Brain microvascular endothelial cell (primary cell): ENCODE data around the gene BAZ2A.

ENCODE experiments used
- DNase-seq: peaks from one replicate; pipeline ENCODE4 v3.0.0-alpha.2; 2020
- H3K27ac ChIP-seq: fragments of 250-450 bp; sonication (Bioruptor Pico); 2 replicates; pipeline ENCODE4 v1.5.1; 2020; ENCODE audit warnings: mild to moderate bottlenecking, moderate library complexity
- H3K27me3 ChIP-seq: fragments of 250-450 bp; sonication (Bioruptor Pico); replicated peaks from 2 replicates; pipeline ENCODE4 v1.5.1; 2020; ENCODE audit warnings: mild to moderate bottlenecking
- H3K36me3 ChIP-seq: fragments of 250-450 bp; sonication (Bioruptor Pico); replicated peaks from 2 replicates; pipeline ENCODE4 v1.5.1; 2020; ENCODE audit warnings: mild to moderate bottlenecking
- H3K4me3 ChIP-seq: 2 replicates; pipeline ENCODE4 v1.5.1; 2011; ENCODE audit warnings: low read depth, mild to moderate bottlenecking, control low read depth, low read length, moderate library complexity
- CTCF ChIP-seq: IDR thresholded peaks from 2 replicates; pipeline ENCODE4 v1.5.1; 2011; ENCODE audit warnings: low read depth, mild to moderate bottlenecking, moderate library complexity, low read length, control low read depth, inconsistent platforms; ENCODE audit errors: missing control alignments
- in situ Hi-C: cut with HindIII; loops from 2 replicates; pipeline ENCODE4 v1.10.0; 2017; ENCODE audit warnings: low sequenced_read_pairs, low pct_ligation_motif_present

BAZ2A gene

DNA sequence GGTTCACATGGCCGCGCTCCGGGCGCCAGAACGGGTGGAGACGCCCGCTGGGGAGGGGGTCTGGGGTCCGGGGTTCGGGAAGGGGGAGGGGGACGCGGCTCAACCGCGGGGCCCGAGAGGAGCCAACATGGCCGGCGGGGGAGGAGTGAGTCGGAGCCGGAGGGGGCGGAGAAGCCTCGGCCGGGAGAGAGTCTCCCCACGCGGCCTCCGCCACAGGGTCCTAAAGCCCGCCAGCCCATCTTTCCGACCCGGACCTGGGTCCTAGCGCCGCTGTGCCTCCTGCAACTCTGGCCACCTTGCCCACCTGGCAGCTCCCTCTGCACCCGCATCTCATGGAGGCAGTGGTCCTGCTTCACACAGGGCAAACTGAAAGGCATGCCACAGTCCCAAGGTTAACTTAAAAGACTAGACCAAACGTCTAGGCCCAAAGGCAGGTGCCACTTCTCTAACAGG lies at the start of gene BAZ2A:
Gene BAZ2A (minus strand): TSS at position 147 of the 453 bp plus-strand sequence. CDS start 12,796 bp downstream, outside the sequence.
- in situ Hi-C loops = no loop called here
- H3K27ac ChIP-seq = peak within 1 kb of the TSS; percentile 81
- peak; percentile 82 for DNase-seq
- no peaks in the 10 kb centered on the region for H3K27me3 ChIP-seq
- peak within 1 kb of the TSS; percentile 94 for H3K4me3 ChIP-seq
- H3K36me3 ChIP-seq = peaks cover 2% of the 10 kb centered on the region
- TF ChIP-seq CTCF = no peak

DNA sequence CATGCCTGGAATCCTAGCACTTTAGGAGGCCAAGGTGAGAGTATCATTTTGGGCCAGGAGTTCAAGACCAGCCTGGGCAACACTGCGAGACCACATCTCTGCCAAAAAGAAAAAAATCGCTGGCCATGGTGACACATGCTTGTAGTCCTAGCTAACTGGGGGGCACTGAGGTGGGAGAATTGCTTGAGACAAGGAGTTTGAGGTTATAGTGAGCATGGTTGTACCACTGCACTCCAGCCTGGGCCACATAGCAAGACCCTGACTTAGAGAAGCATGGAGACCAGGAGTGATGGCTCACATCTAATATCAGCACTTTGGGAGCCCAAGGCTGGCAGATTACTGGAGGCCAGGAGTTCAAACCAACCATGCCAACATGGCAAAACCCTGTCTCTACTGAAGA lies 48.7 kb upstream of the BAZ2A start:
- in situ Hi-C loops = no loop called here
- DNase-seq = no peak
- no peak for TF ChIP-seq CTCF
- Histone ChIP-seq H3K27ac (no peak overlapping the region), H3K4me3 (no peak overlapping the region), H3K27me3 (no peaks in the 10 kb centered on the region), H3K36me3 (peaks cover 8% of the 10 kb centered on the region)

GRCh38 chr12:56677680-56678079 lies 47.6 kb upstream of the BAZ2A start:
- in situ Hi-C loops = no loop called here
- DNase-seq = no peak
- Histone ChIP-seq H3K4me3 (no peak overlapping the region), H3K36me3 (peaks cover 8% of the 10 kb centered on the region), H3K27me3 (no peaks in the 10 kb centered on the region), H3K27ac (no peak overlapping the region)
- no peak for TF ChIP-seq CTCF

DNA sequence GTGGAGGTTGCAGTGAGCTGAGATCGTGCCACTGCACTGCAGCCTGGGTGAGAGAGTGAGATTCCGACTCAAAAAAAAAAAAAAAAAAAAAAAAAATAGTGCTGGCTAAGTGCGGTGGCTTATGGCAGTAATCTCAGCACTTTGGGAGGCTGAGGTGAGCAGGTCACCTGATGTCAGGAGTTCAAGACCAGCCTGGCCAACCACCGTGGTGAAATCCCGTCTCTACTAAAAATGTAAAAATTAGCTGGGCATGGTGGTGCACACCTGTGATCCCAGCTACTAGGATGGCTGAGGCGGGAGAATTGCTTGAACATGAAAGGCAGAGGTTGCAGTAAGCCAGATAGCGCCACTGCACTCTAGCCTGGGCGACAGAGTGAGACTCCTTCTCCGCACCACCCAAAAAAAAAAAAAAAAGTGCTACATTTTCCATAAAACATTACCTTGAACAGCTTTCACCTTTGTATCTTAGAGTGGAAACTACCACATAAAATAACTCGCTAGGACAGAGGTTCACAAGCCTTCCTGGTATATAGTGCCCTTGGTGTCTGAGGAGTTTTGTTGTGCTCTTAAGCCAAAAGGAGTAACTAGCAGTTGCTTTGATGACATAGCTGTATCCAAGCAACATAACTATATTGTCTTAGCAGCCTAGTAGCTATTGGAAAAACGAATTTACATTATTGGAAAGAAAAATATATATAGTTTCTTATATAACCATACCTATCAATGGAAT lies 46.9 kb upstream of the BAZ2A start:
- no peak overlapping the region for H3K4me3 ChIP-seq
- DNase-seq = no peak
- H3K27me3 ChIP-seq = no peaks in the 10 kb centered on the region
- H3K27ac ChIP-seq = no peak overlapping the region
- TF ChIP-seq CTCF = no peak
- in situ Hi-C loops = no loop called here
- peaks cover 11% of the 10 kb centered on the region for H3K36me3 ChIP-seq

- no peak for DNase-seq
- in situ Hi-C loops = no loop called here
Measured at GRCh38 chr12:56671608-56672007, 41.5 kb upstream of the BAZ2A start.

More at GRCh38 chr12:56671608-56672007, 41.5 kb upstream of the BAZ2A start:
- Histone ChIP-seq H3K27ac (no peak overlapping the region), H3K27me3 (no peaks in the 10 kb centered on the region), H3K4me3 (no peak overlapping the region), H3K36me3 (peaks cover 45% of the 10 kb centered on the region)
- no peak for TF ChIP-seq CTCF
